T-helper 1 cell treated with Interleukin-12 subunit alpha and Interleukin-12 subunit beta and Interleukin-4 antibody, amounts not matched to agents 30 ng/mL and 1 ng/mL, for 36 hours (primary cell): ENCODE results near the gene PML. TPM values are rescaled to one million over a fixed set of nuclear protein-coding genes. Genes with fewer than 3 reads are reported as not detected.

Source experiments
- total RNA-seq: library from RNA; stranded (reverse); gene quantifications from 2 replicates; pipeline ENCODE4 v1.2.3, GENCODE V29; 2022

PML gene
- total RNA-seq, 1 donor from 2014 or later, result 111 TPM

Other genes with a start within 250 kb of the PML start
- not detected in 2 replicates for gene INSYN1, start 241.4 kb upstream of the PML start, total RNA-seq
- gene TBC1D21, start 121.2 kb upstream of the PML start, total RNA-seq, result not detected in 2 replicates
- gene LOXL1, start 68.3 kb upstream of the PML start, total RNA-seq, result 1.0 and 1.7 TPM in 2 replicates
- gene STOML1, start 2.4 kb upstream of the PML start, total RNA-seq, result 10.6 and 11.7 TPM in 2 replicates
- gene GOLGA6A, start 87.8 kb downstream of the PML start, total RNA-seq, result 0.17 TPM in 1 of 2 replicates, not detected in the other
- gene ISLR2, start 135.9 kb downstream of the PML start, total RNA-seq, result not detected in 2 replicates
- gene ISLR, start 179.0 kb downstream of the PML start, total RNA-seq, result not detected in 2 replicates
- gene STRA6, start 208.1 kb downstream of the PML start, total RNA-seq, result 0.17 TPM in 1 of 2 replicates, not detected in the other
- gene CCDC33, start 241.6 kb downstream of the PML start, total RNA-seq, result not detected in 2 replicates